NB4 (cell line): Measurements from ENCODE around the gene MTMR2.

Experiments
- CTCF ChIP-seq: IDR thresholded peaks from one replicate; pipeline ENCODE4 v1.5.1; 2012; ENCODE audit warnings: low read depth, low read length
- MYC ChIP-seq: IDR thresholded peaks from 2 replicates; pipeline ENCODE4 v1.6.1; 2011; ENCODE audit warnings: low read depth, low read length

GRCh38 chr11:95793116-95793515 is 130.8 kb downstream of the MTMR2 start:
- TF ChIP-seq CTCF (no peak), MYC (no peak)
